ENCODE data around the gene CTSW.

The CTSW gene

DNA sequence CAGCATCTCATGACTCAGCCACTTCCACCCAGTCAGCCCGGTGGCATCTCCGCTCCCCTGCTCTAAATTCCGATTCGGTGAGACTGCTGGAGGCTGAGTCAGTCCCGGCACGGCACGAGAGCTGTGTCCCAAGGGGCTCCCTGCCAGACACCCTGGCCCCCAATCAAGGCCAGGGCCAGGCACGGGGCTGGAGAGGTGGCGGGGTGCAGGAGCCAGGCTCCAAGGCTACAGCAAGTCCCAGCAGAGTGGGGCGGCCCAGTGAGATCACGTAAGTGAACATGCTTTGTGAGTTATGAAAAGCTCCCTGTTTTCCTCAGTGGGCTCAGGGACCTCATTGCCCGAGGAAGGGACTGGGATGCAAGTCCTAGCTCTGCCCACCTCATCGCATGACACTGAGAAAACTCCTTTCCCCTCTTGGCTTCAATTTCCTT is 36.2 kb downstream of the CTSW start:
- H3K27ac ChIP-seq = peak overlapping the region; percentile 93
- POLR2A ChIA-PET (ENCODE audit: low non-redundant PET) = interaction anchor here (0.5 to 1.5 kb wide), 6 partner anchors 10 to 57 kb away, joined by 3 to 8 read pairs (median 4); partner anchors contain the start of gene CCDC85B
- CTCF ChIA-PET = interaction anchor here (0.7 to 1.1 kb wide), 2 partner anchors 11 to 26 kb away, joined by 3 to 4 read pairs; no protein-coding TSS in a partner anchor
- TF ChIP-seq, protein P1, sequence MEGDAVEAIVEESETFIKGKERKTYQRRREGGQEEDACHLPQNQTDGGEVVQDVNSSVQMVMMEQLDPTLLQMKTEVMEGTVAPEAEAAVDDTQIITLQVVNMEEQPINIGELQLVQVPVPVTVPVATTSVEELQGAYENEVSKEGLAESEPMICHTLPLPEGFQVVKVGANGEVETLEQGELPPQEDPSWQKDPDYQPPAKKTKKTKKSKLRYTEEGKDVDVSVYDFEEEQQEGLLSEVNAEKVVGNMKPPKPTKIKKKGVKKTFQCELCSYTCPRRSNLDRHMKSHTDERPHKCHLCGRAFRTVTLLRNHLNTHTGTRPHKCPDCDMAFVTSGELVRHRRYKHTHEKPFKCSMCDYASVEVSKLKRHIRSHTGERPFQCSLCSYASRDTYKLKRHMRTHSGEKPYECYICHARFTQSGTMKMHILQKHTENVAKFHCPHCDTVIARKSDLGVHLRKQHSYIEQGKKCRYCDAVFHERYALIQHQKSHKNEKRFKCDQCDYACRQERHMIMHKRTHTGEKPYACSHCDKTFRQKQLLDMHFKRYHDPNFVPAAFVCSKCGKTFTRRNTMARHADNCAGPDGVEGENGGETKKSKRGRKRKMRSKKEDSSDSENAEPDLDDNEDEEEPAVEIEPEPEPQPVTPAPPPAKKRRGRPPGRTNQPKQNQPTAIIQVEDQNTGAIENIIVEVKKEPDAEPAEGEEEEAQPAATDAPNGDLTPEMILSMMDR (conservative IDR thresholded peaks at IDR 0.05; ENCODE audit: low read depth) = no peak
- peak; percentile 95 for DNase-seq (ENCODE audit: low spot score)

DNA sequence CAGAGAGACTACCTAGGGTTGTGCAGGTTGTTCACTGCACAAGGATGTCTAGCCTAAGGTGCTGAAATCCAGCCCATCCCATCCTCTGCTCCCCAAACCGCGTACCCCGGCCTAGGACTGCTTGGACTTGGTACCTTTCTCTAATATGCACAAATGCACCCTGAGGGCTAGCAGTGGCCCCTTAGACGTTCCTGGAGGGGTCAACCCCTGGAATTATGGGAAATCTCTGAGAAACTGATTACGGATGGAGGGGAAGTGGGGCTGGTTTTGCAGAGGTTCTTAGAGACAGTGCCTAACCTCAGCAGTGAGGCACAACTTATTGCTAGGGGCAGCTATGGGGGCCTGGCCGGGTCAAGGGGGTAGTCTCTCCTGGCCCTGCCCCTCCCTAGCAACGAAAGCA is 36.8 kb downstream of the CTSW start:
- ChIA-PET POLR2A (ENCODE audit: low non-redundant PET) (interaction anchor here (0.5 to 1.5 kb wide), 4 partner anchors 9 to 56 kb away, joined by 3 to 8 read pairs (median 4); no protein-coding TSS in a partner anchor), CTCF (interaction anchor here (1.1 kb wide), 1 partner anchor 11 kb away, joined by 4 read pairs; no protein-coding TSS in a partner anchor)
- DNase-seq (ENCODE audit: low spot score) = no peak
- TF ChIP-seq, protein P1 (conservative IDR thresholded peaks at IDR 0.05; ENCODE audit: low read depth) = no peak
- H3K27ac ChIP-seq = peak overlapping the region; percentile 93

DNA sequence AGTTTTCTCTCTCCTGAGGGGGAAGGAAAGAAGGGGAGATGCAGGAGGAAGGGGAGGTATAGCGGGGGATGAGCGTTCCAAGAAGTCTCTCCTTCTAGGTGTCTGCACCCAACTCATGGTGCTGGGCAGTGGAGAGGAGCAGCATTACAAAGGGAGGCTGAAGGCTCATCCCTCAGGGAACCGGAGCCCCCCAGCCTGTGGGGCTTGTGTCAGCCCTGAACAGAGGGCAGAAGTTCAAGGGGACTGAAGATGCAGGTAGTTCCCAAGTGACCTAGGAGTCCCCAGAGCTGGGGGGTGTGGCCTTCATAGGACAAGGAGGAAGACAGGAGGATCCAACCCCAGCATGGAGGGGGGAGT is 37.4 kb downstream of the CTSW start:
- ChIA-PET POLR2A (ENCODE audit: low non-redundant PET) (no interaction called here), CTCF (no interaction called here)
- no peak for DNase-seq (ENCODE audit: low spot score)
- peak overlapping the region; percentile 93 for H3K27ac ChIP-seq
- TF ChIP-seq, protein P1 (conservative IDR thresholded peaks at IDR 0.05; ENCODE audit: low read depth) = no peak

DNA sequence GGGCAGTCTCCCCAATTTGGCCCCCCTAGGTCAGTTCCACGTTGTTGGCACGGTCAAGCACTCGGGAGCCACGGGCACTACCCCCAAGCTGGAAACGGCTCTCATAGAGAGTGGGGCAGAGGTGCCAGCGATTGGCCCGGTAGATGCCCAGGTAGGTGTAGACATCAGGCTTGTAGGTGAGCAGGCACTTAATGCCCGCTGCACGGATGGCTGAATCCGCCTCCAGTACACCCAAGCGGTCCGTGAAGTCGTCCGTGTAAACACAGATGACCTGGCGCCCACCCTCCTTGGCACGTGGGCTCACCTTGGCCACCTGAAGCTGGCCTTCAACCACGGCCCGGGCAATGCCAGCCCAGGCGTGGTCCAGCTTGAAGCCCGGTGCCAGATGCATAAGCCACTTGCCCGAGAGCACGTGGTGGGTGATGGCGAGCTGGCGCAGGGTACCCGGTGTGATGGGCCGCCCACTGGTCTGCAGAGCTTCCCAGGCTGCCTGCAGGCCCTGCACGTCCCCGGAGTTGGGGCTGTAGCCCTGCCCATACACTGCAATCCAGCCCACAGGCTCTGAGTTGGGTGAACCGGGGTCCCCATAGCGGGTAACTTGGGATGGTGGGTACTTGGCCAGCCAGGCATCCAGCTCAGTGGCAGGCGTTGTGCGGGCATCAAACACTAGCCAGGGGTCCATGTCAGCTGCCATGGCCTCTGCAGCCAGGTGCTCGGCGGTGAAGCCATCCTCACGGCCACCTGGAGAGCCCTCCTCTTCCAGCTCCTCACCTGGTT is 38.0 kb downstream of the CTSW start:
- ChIA-PET CTCF (no interaction called here), POLR2A (ENCODE audit: low non-redundant PET) (interaction anchor here (0.6 kb wide), 1 partner anchor 94 kb away, joined by 5 read pairs; no protein-coding TSS in a partner anchor)
- no peak for DNase-seq (ENCODE audit: low spot score)
- H3K27ac ChIP-seq = peak overlapping the region; percentile 93
- TF ChIP-seq, protein P1 (conservative IDR thresholded peaks at IDR 0.05; ENCODE audit: low read depth) = no peak

DNA sequence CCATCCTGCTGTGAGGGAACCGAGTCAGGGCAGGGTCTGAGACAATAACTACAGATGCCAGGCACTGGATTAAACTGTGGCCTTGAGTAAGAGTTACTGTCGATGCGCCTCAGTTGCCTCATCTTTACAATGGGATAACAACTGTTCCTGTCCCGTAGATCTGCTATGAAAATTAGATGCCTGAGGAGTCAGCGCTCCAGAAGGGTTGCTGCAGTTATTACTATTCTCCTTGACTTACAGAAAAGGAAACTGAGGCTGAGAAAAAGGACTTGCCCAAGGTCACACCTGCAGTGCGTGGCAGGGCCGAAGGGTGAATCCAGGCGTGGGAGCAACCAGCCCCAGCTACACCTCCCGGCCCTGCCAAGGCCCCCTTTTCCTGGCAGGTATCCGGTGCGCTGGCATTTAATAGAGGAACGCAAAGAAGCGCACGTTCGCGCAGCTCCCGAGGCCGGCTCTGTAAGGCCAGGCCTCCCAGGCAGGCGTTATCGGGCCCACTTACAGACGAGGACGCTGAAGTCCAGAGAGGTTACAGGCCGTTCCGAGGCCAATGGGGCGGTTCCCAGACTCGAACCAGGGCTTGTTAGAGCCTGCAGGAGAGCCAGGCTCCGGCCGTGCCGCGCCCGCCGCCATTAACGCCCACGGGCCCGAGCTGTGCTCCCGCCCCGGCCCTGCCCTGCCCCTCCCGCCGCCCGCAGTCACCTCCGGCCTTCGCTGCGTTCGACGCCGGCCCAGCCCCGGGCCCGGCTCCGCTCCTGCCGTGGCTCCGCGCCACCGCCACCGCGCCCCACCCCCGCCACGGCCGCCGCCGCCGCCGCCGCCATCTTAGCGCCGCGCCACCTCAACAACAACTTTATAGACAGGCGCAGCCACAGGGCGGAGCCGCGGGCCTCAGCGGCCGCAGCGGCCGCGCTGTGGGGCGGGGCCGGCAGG is 38.8 kb downstream of the CTSW start, which contains the start of gene C11orf68:
Gene C11orf68 (minus strand): TSS at position 852 of the 930 bp plus-strand sequence. CDS start 31 bp downstream, at position 821.
- POLR2A ChIA-PET (ENCODE audit: low non-redundant PET) = interaction anchor here (0.6 kb wide), 1 partner anchor 93 kb away, joined by 5 read pairs; no protein-coding TSS in a partner anchor
- H3K27ac ChIP-seq = peak within 1 kb of the TSS; percentile 93
- TF ChIP-seq, protein P1 (conservative IDR thresholded peaks at IDR 0.05; ENCODE audit: low read depth) = no peak
- CTCF ChIA-PET = interaction anchor here (1.0 kb wide), 1 partner anchor 30 kb away, joined by 5 read pairs; the partner anchor contains the start of gene FIBP
- DNase-seq (ENCODE audit: low spot score) = no peak

DNA sequence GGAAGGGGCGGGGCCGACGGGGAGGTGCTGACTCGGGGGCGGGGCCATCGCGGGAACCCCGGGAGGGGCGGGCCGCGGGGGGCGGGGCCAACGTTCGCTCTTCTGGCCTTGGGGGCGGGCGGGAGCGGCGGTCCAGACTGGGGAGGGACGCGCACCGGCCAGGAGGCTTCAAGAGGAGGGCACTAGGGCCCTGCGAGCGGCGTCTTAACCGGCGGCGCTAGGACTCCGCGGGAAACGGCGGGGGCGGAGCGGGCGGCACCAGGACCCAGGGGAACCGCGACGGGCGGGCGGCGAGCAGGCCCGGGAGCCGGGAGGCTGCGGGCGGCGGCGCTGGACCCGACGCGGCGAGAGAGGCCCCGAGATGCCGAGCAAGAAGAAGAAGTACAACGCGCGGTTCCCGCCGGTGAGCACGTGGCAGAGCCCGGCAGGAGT is 39.5 kb downstream of the CTSW start, which contains the start of gene DRAP1:
Gene DRAP1 (plus strand): TSS at position 286 of the 432 bp plus-strand sequence. CDS start 76 bp downstream, at position 362.
- H3K27ac ChIP-seq = peak within 1 kb of the TSS; percentile 93
- CTCF ChIA-PET = interaction anchor here (1.0 kb wide), 1 partner anchor 31 kb away, joined by 5 read pairs; the partner anchor contains the start of gene FIBP
- POLR2A ChIA-PET (ENCODE audit: low non-redundant PET) = no interaction called here
- peak; percentile 94 for DNase-seq (ENCODE audit: low spot score)
- TF ChIP-seq, protein P1 (conservative IDR thresholded peaks at IDR 0.05; ENCODE audit: low read depth) = no peak

Data from RWPE1 (cell line).